ENCODE data around the gene SQSTM1.

- TF ChIP-seq EP300 (IDR thresholded peaks at IDR 0.05) (no peak), CTCF (IDR thresholded peaks at IDR 0.05) (no peak), ELK1 (IDR thresholded peaks at IDR 0.05; ENCODE audit: low read depth, low read length) (no peak), RFX5 (IDR thresholded peaks at IDR 0.05) (no peak), REST (IDR thresholded peaks at IDR 0.05) (no peak)
Measured at GRCh38 chr5:179865491-179866240, 45.0 kb downstream of the SQSTM1 start.
